ENCODE results near the gene MTA1.

MTA1 gene

DNA sequence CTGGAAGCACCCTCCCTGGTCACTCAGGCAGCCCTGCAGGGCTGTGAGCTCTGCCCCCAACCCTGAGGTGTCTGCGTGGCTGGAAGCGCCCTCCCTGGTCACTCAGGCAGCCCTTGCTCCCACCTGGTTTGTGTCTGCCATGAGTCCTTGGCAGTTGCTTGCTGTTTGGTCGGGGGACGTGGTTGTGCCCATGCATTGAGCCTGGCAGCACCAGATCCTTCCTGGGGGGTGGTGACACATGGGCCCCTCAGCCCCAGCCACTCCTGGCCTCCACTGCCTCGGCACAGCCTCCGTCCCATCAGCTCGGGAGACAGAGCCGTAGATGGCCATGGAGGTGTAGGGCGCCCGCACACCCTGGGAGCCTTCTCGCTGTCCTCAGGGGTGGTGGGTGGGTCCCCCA, 19.6 kb downstream of the MTA1 start:
- peaks cover 16% of the 10 kb centered on the region for H3F3A ChIP-seq (ENCODE audit: insufficient read depth)
- no peak overlapping the region for H2AFZ ChIP-seq (ENCODE audit: low read depth, low read length, severe bottlenecking)
- H3K79me2 ChIP-seq (ENCODE audit: insufficient read depth, low read length) = peaks cover 64% of the 10 kb centered on the region
- peaks cover 6% of the 10 kb centered on the region; the same call in 1 of the 2 replicates for H3K36me3 ChIP-seq (ENCODE audit: low read length)
- H3K4me2 ChIP-seq (ENCODE audit: low read depth, low read length, poor library complexity, severe bottlenecking) = no peak overlapping the region
- H3K27me3 ChIP-seq (ENCODE audit: low read length) = no peaks in the 10 kb centered on the region
- no peak overlapping the region for H3K9ac ChIP-seq (ENCODE audit: low read length)
- H3K9me2 ChIP-seq (replicated peaks; ENCODE audit: insufficient read depth, low read length) = no peaks in the 10 kb centered on the region
- H3K9me3 ChIP-seq (ENCODE audit: insufficient read depth, low read length) = peaks cover 10% of the 10 kb centered on the region; the same call in 1 of the 2 replicates
- H4K20me1 ChIP-seq (ENCODE audit: low read depth, low read length) = peaks cover 3% of the 10 kb centered on the region; the same call in 1 of the 2 replicates
- H3K4me3 ChIP-seq (ENCODE audit: insufficient read depth, low read length, poor library complexity, severe bottlenecking) = no peak overlapping the region
- H3K27ac ChIP-seq (ENCODE audit: low read depth, low read length) = no peak overlapping the region
- TF ChIP-seq, protein P1, sequence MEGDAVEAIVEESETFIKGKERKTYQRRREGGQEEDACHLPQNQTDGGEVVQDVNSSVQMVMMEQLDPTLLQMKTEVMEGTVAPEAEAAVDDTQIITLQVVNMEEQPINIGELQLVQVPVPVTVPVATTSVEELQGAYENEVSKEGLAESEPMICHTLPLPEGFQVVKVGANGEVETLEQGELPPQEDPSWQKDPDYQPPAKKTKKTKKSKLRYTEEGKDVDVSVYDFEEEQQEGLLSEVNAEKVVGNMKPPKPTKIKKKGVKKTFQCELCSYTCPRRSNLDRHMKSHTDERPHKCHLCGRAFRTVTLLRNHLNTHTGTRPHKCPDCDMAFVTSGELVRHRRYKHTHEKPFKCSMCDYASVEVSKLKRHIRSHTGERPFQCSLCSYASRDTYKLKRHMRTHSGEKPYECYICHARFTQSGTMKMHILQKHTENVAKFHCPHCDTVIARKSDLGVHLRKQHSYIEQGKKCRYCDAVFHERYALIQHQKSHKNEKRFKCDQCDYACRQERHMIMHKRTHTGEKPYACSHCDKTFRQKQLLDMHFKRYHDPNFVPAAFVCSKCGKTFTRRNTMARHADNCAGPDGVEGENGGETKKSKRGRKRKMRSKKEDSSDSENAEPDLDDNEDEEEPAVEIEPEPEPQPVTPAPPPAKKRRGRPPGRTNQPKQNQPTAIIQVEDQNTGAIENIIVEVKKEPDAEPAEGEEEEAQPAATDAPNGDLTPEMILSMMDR (IDR thresholded peaks at IDR 0.05; ENCODE audit: insufficient read depth, low read length, poor library complexity, severe bottlenecking) = no peak
- no peak for TF ChIP-seq EZH2phosphoT487 (conservative IDR thresholded peaks at IDR 0.05; ENCODE audit: low read length)

DNA sequence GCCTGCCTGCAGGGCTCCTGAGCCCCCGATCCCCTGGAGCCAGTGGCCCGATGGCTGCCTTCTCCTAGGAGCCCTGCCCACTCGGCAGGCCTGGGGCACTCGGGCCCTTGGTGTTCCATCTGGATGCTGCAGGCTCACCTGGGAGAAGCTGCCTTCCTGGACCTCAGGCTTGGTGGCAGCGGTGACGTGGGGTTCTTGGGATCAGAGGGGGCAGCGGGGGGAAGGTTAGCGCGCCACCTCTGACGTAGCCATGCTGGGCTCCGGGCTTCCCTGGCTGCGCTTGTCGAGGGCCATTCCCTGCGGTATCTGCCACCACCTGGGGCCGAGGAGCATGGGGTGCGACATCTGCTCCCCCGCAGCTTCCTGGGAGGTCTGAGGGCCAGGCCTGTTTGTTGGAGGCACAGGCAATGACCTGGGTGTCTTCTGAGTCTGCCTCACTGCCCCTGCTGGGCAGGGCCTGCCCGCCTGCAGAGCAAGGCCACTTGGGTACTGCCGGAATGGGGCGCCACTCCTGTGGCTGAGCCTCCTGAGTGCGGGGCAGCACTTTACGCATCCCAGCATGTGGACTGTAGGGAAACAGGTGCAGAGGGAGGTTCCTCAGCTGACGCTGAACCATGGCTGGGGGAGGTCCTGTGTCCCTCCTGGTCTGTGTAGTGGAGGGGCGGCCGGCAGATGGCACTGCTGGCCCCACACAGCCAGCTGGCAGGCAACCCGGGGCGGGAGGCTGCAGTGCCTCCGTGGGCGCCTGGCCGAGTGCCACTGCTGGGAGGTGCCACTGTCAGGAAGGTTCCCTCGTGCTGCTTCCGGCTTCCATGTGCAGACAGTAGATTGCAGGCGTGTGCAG, 20.3 kb downstream of the MTA1 start:
- H3K36me3 ChIP-seq (ENCODE audit: low read length) = peaks cover 6% of the 10 kb centered on the region; the same call in 1 of the 2 replicates
- H3K4me3 ChIP-seq (ENCODE audit: insufficient read depth, low read length, poor library complexity, severe bottlenecking) = no peak overlapping the region
- H4K20me1 ChIP-seq (ENCODE audit: low read depth, low read length) = peaks cover 3% of the 10 kb centered on the region; the same call in 1 of the 2 replicates
- TF ChIP-seq, protein P1 (IDR thresholded peaks at IDR 0.05; ENCODE audit: insufficient read depth, low read length, poor library complexity, severe bottlenecking) = no peak
- TF ChIP-seq EZH2phosphoT487 (conservative IDR thresholded peaks at IDR 0.05; ENCODE audit: low read length) = no peak
- peaks cover 10% of the 10 kb centered on the region; the same call in 1 of the 2 replicates for H3K9me3 ChIP-seq (ENCODE audit: insufficient read depth, low read length)
- no peak overlapping the region for H3K27ac ChIP-seq (ENCODE audit: low read depth, low read length)
- H3K79me2 ChIP-seq (ENCODE audit: insufficient read depth, low read length) = peaks cover 56% of the 10 kb centered on the region
- no peak overlapping the region for H2AFZ ChIP-seq (ENCODE audit: low read depth, low read length, severe bottlenecking)
- peaks cover 16% of the 10 kb centered on the region for H3F3A ChIP-seq (ENCODE audit: insufficient read depth)
- H3K9me2 ChIP-seq (replicated peaks; ENCODE audit: insufficient read depth, low read length) = no peaks in the 10 kb centered on the region
- no peak overlapping the region for H3K9ac ChIP-seq (ENCODE audit: low read length)
- H3K4me2 ChIP-seq (ENCODE audit: low read depth, low read length, poor library complexity, severe bottlenecking) = no peak overlapping the region
- H3K27me3 ChIP-seq (ENCODE audit: low read length) = no peaks in the 10 kb centered on the region

DNA sequence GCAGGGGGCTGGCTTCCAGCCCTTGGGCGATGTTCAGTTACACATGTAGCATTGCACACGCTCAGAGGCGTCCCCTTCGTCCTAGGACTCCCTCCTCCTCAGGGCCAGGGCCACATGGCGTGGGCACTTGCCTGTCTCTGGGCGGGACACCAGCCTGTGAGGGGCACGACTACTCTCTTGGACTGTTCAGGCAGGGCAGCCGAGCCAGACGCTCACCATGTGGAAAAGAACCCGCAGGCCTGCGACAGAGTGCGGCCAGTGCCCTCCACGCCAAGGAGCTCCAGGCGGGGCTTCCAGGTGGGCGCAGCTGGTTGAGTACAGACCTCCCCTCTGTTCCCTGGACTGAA, 20.9 kb downstream of the MTA1 start:
- peaks cover 10% of the 10 kb centered on the region for H3F3A ChIP-seq (ENCODE audit: insufficient read depth)
- peaks cover 3% of the 10 kb centered on the region; the same call in 1 of the 2 replicates for H4K20me1 ChIP-seq (ENCODE audit: low read depth, low read length)
- H3K9me2 ChIP-seq (replicated peaks; ENCODE audit: insufficient read depth, low read length) = no peaks in the 10 kb centered on the region
- H3K27me3 ChIP-seq (ENCODE audit: low read length) = no peaks in the 10 kb centered on the region
- no peak for TF ChIP-seq EZH2phosphoT487 (conservative IDR thresholded peaks at IDR 0.05; ENCODE audit: low read length)
- TF ChIP-seq, protein P1 (IDR thresholded peaks at IDR 0.05; ENCODE audit: insufficient read depth, low read length, poor library complexity, severe bottlenecking) = no peak
- peaks cover 3% of the 10 kb centered on the region; the same call in 1 of the 2 replicates for H3K36me3 ChIP-seq (ENCODE audit: low read length)
- no peak overlapping the region for H3K4me3 ChIP-seq (ENCODE audit: insufficient read depth, low read length, poor library complexity, severe bottlenecking)
- H3K9ac ChIP-seq (ENCODE audit: low read length) = no peak overlapping the region
- H2AFZ ChIP-seq (ENCODE audit: low read depth, low read length, severe bottlenecking) = no peak overlapping the region
- H3K79me2 ChIP-seq (ENCODE audit: insufficient read depth, low read length) = peaks cover 50% of the 10 kb centered on the region
- no peak overlapping the region for H3K4me2 ChIP-seq (ENCODE audit: low read depth, low read length, poor library complexity, severe bottlenecking)
- no peak overlapping the region for H3K27ac ChIP-seq (ENCODE audit: low read depth, low read length)
- H3K9me3 ChIP-seq (ENCODE audit: insufficient read depth, low read length) = peaks cover 8% of the 10 kb centered on the region; the same call in 1 of the 2 replicates

Measured in SU-DHL-6 (cell line).